Testis (tissue), 2 donors: ENCODE measurements around the gene AHDC1.

ENCODE experiments used
- POLR2A ChIP-seq: fragments of 450-650 bp; IDR thresholded peaks from one replicate; pipeline ENCODE4 v1.6.1; 2017; ENCODE audit warnings: antibody characterized with exemption, mild to moderate bottlenecking, moderate library complexity
- TF ChIP-seq, protein P1 (sequence below), 3 experiments: fragments of 450-650 bp in 2 of 3; fragments of 200-600 bp in 1 of 3; sonication (generic) in 1 of 3; IDR thresholded peaks; one replicate each; pipeline ENCODE4 v1.5.1; 2016 to 2019; ENCODE audit warnings: antibody characterized with exemption in 3 of 3, mild to moderate bottlenecking in 2 of 3, moderate library complexity in 1 of 3

DNA sequence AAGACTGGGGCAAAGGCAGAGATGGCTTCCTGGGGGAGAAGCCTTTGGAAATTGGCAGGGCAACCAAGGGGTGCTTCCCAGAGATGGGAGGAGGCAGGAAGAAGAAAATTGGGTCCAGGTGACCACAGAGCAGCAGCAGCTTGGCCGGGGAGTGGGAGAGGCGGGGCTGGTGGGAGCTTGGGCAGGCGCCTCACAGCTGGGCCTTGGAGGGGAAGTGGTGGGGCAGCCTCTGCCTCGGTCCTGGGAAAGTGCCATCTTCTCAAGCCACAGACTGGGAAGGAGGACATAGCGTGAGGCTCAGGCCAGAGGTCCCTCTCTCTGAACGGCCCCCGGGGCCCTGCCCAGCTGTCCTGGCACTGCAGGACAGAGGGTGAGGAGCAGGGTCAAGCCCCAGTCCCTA, 90.0 kb downstream of the AHDC1 start:
- TF ChIP-seq, protein P1, sequence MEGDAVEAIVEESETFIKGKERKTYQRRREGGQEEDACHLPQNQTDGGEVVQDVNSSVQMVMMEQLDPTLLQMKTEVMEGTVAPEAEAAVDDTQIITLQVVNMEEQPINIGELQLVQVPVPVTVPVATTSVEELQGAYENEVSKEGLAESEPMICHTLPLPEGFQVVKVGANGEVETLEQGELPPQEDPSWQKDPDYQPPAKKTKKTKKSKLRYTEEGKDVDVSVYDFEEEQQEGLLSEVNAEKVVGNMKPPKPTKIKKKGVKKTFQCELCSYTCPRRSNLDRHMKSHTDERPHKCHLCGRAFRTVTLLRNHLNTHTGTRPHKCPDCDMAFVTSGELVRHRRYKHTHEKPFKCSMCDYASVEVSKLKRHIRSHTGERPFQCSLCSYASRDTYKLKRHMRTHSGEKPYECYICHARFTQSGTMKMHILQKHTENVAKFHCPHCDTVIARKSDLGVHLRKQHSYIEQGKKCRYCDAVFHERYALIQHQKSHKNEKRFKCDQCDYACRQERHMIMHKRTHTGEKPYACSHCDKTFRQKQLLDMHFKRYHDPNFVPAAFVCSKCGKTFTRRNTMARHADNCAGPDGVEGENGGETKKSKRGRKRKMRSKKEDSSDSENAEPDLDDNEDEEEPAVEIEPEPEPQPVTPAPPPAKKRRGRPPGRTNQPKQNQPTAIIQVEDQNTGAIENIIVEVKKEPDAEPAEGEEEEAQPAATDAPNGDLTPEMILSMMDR (IDR thresholded peaks at IDR 0.05), result no peak
- no peak for TF ChIP-seq POLR2A
